Common myeloid progenitor, CD34-positive (primary cell): ENCODE measurements around the gene RLF.

Experiments
- CTCF ChIA-PET: fragments of 350-600 bp; sonication (Branson Sonifier 250); formaldehyde crosslinking; loops from one replicate; lab custom pipeline; 2021; ENCODE audit warnings: antibody characterized with exemption; lab: Charles Lee
- POLR2A ChIA-PET: fragments of 350-600 bp; sonication (Branson Sonifier 250); formaldehyde crosslinking; loops from one replicate; lab custom pipeline; 2021; ENCODE audit warnings: antibody characterized with exemption; lab: Charles Lee
- DNase-seq, 3 donors: peaks; one replicate each; pipeline versions ENCODE4 v3.0.0 to v3.0.0-alpha.2; 2013
- H3K27ac ChIP-seq, 2 experiments: 1 replicate in 1 of 2; 2 replicates in 1 of 2; pipeline ENCODE4 v1.7.0; 2013; ENCODE audit warnings: inconsistent platforms in 2 of 2, low read length in 2 of 2, mild to moderate bottlenecking in 2 of 2, low read depth in 1 of 2, moderate library complexity in 1 of 2; ENCODE audit not compliant: severe bottlenecking in 2 of 2, insufficient read depth in 1 of 2, poor library complexity in 1 of 2
- H3K27me3 ChIP-seq, 5 experiments: replicated peaks in 2 of 5; 1 replicate in 3 of 5; 2 replicates in 2 of 5; pipeline versions ENCODE4 v1.6.1 to v1.7.0; 2013; ENCODE audit warnings: low read length in 4 of 5, mild to moderate bottlenecking in 2 of 5, moderate library complexity in 2 of 5, inconsistent platforms in 1 of 5; ENCODE audit not compliant: insufficient read depth in 5 of 5, control insufficient read depth in 4 of 5
- H3K36me3 ChIP-seq, 4 experiments: 1 replicate in 2 of 4; 2 replicates in 2 of 4; pipeline versions ENCODE4 v1.6.1 to v1.7.0; 2013; ENCODE audit warnings: low read length in 3 of 4, control low read depth in 1 of 4, mild to moderate bottlenecking in 1 of 4; ENCODE audit not compliant: control insufficient read depth in 4 of 4, insufficient read depth in 4 of 4
- H3K4me1 ChIP-seq, 4 experiments: 1 replicate in 3 of 4; 2 replicates in 1 of 4; pipeline versions ENCODE4 v1.6.1 to v1.7.1; 2013; ENCODE audit warnings: low read length in 3 of 4, mild to moderate bottlenecking in 3 of 4, control low read depth in 1 of 4, inconsistent platforms in 1 of 4, moderate library complexity in 1 of 4; ENCODE audit not compliant: control insufficient read depth in 4 of 4, insufficient read depth in 4 of 4; ENCODE audit errors: control extremely low read depth in 1 of 4
- H3K4me3 ChIP-seq, 7 experiments: 1 replicate in 4 of 7; 2 replicates in 3 of 7; pipeline versions ENCODE4 v1.5.1 to v1.7.0; 2013; ENCODE audit warnings: mild to moderate bottlenecking in 7 of 7, low read length in 6 of 7, moderate library complexity in 6 of 7, inconsistent platforms in 2 of 7, low read depth in 2 of 7, control low read depth in 1 of 7; ENCODE audit not compliant: insufficient read depth in 4 of 7, control insufficient read depth in 1 of 7; ENCODE audit errors: extremely low read depth in 1 of 7
- H3K9me3 ChIP-seq, 5 experiments: 1 replicate in 4 of 5; 2 replicates in 1 of 5; pipeline versions ENCODE4 v1.6.1 to v1.7.1; 2013; ENCODE audit warnings: low read length in 4 of 5, mild to moderate bottlenecking in 2 of 5, inconsistent platforms in 1 of 5, low read depth in 1 of 5, moderate library complexity in 1 of 5; ENCODE audit not compliant: control insufficient read depth in 4 of 5, insufficient read depth in 2 of 5; ENCODE audit errors: control extremely low read depth in 1 of 5
- WGBS: methylation state at CpG from one replicate; pipeline ENCODE4 v1.1.5; 2013; ENCODE audit not compliant: insufficient coverage; 5-methylcytosine and 5-hydroxymethylcytosine counted together

The RLF gene

GRCh38 chr1:40256401-40257084, 95.4 kb downstream of the RLF start:
- Histone ChIP-seq H3K4me3 (peak overlapping the region in 6 of 7 experiments; percentile 93 to 100 (median 99)), H3K36me3 (peaks cover 8 to 14% (median 13%) of the 10 kb centered on the region in 4 experiments), H3K4me1 (peaks cover 7 to 22% (median 13%) of the 10 kb centered on the region in 4 experiments), H3K27ac (peak overlapping the region; percentile 99 to 100), H3K9me3 (no peaks in the 10 kb centered on the region), H3K27me3 (no peaks in the 10 kb centered on the region)
- POLR2A ChIA-PET, result interaction anchor here (1.1 kb wide), 1 partner anchor 11 kb away, joined by 3 read pairs; no protein-coding TSS in a partner anchor
- DNase-seq, result peak in 1 of 3 donors; percentile 13
- CTCF ChIA-PET, result interaction anchor here (1.1 to 2.9 kb wide), 8 partner anchors 10 to 113 kb away, joined by 3 to 9 read pairs (median 5); no protein-coding TSS in a partner anchor
- 57% methylated on average over 1 of the region's 6 CpGs for WGBS

GRCh38 chr1:40257313-40257687, 96.1 kb downstream of the RLF start:
- peak overlapping the region; percentile 83 to 100 (median 99) for H3K4me3 ChIP-seq
- H3K36me3 ChIP-seq, result peaks cover 8 to 20% (median 13%) of the 10 kb centered on the region in 4 experiments
- H3K27ac ChIP-seq, result peak overlapping the region; percentile 99 to 100
- POLR2A ChIA-PET, result interaction anchor here (0.5 to 1.0 kb wide), 2 partner anchors 9 to 97 kb away, joined by 3 to 4 read pairs; no protein-coding TSS in a partner anchor
- 0% methylated on average over 7 of the region's 16 CpGs for WGBS
- no peaks in the 10 kb centered on the region for H3K27me3 ChIP-seq
- peaks cover 7 to 22% (median 13%) of the 10 kb centered on the region in 4 experiments for H3K4me1 ChIP-seq
- CTCF ChIA-PET, result interaction anchor here (1.0 to 2.9 kb wide), 7 partner anchors 9 to 114 kb away, joined by 3 to 9 read pairs (median 4); no protein-coding TSS in a partner anchor
- DNase-seq, result no peak
- H3K9me3 ChIP-seq, result no peaks in the 10 kb centered on the region

- H3K9me3 ChIP-seq, result no peaks in the 10 kb centered on the region
- peaks cover 7 to 22% (median 13%) of the 10 kb centered on the region in 4 experiments for H3K4me1 ChIP-seq
- ChIA-PET CTCF (interaction anchor here (1.0 to 2.9 kb wide), 5 partner anchors 9 to 114 kb away, joined by 3 to 9 read pairs (median 4); no protein-coding TSS in a partner anchor), POLR2A (interaction anchor here (1.0 kb wide), 1 partner anchor 9 kb away, joined by 3 read pairs; no protein-coding TSS in a partner anchor)
- WGBS, result 0% methylated on average over 36 of the region's 48 CpGs
- peak within 1 kb of the TSS; percentile 99 to 100 for H3K27ac ChIP-seq
- peak within 1 kb of the TSS; percentile 83 to 100 (median 99) for H3K4me3 ChIP-seq
- no peaks in the 10 kb centered on the region for H3K27me3 ChIP-seq
- H3K36me3 ChIP-seq, result peaks cover 8 to 25% (median 15%) of the 10 kb centered on the region in 4 experiments
- peak; percentile 99 to 100 (median 99) for DNase-seq
These were observed 96.7 kb downstream of the RLF start, which contains the start of gene ZMPSTE24 for GRCh38 chr1:40257688-40258444. TSS of gene ZMPSTE24 (plus strand) at chr1:40258236. CDS start at chr1:40258272, 36 bp downstream.

- Histone ChIP-seq H3K36me3 (peaks cover 8 to 30% (median 18%) of the 10 kb centered on the region in 4 experiments), H3K4me1 (peaks cover 7 to 22% (median 13%) of the 10 kb centered on the region in 4 experiments), H3K27ac (peak overlapping the region; percentile 88 to 100), H3K4me3 (peak overlapping the region; percentile 83 to 100 (median 95)), H3K9me3 (no peaks in the 10 kb centered on the region), H3K27me3 (no peaks in the 10 kb centered on the region)
- CTCF ChIA-PET, result no interaction called here
- 0% methylated on average over 5 of the region's 10 CpGs for WGBS
- no peak for DNase-seq
- POLR2A ChIA-PET, result interaction anchor here (1.0 kb wide), 1 partner anchor 10 kb away, joined by 3 read pairs; no protein-coding TSS in a partner anchor
These were observed 97.2 kb downstream of the RLF start for GRCh38 chr1:40258445-40258769.

- Histone ChIP-seq H3K27ac (no peak overlapping the region), H3K4me1 (peaks cover 0 to 1% (median 0%) of the 10 kb centered on the region in 4 experiments), H3K36me3 (peaks cover 13 to 60% (median 38%) of the 10 kb centered on the region in 4 experiments), H3K4me3 (no peak overlapping the region), H3K27me3 (no peaks in the 10 kb centered on the region), H3K9me3 (no peaks in the 10 kb centered on the region)
- WGBS, result 93% methylated on average over 2 of the region's 3 CpGs
- ChIA-PET POLR2A (no interaction called here), CTCF (interaction anchor here (0.6 to 1.3 kb wide), 2 partner anchors 9 to 136 kb away, joined by 3 to 5 read pairs; no protein-coding TSS in a partner anchor)
- no peak for DNase-seq
These were observed 103.2 kb downstream of the RLF start for GRCh38 chr1:40264354-40264781.

GRCh38 chr1:40265298-40265697, 104.1 kb downstream of the RLF start:
- CTCF ChIA-PET, result interaction anchor here (1.3 to 1.4 kb wide), 2 partner anchors 9 to 113 kb away, joined by 3 to 4 read pairs; no protein-coding TSS in a partner anchor
- POLR2A ChIA-PET, result no interaction called here

More at GRCh38 chr1:40265298-40265697, 104.1 kb downstream of the RLF start:
- H3K4me3 ChIP-seq, result no peak overlapping the region
- no peak for DNase-seq
- H3K27ac ChIP-seq, result no peak overlapping the region
- peaks cover 12 to 64% (median 39%) of the 10 kb centered on the region in 4 experiments for H3K36me3 ChIP-seq
- no peaks in the 10 kb centered on the region for H3K27me3 ChIP-seq
- no peaks in the 10 kb centered on the region for H3K4me1 ChIP-seq
- no peaks in the 10 kb centered on the region for H3K9me3 ChIP-seq
